Ramos (cell line): Measurements from ENCODE around the gene VPS37D.
"Not testable (repeated sequence)": the region's sequence is repeated elsewhere in the genome, so short reads cannot be mapped to it uniquely, and the experiment has no call there.

ENCODE experiments used
- in situ Hi-C: fragments of 300-500 bp; cut with MboI; formaldehyde crosslinking; loops from one replicate; pipeline ENCODE4 v1.14.3; 2022; ENCODE audit warnings: low sequenced_read_pairs; ENCODE audit not compliant: unreplicated experiment

VPS37D gene

GRCh38 chr7:73645643-73646174, 21.9 kb upstream of the VPS37D start:
- in situ Hi-C loops: no loop called here

- in situ Hi-C loops: no loop called here
Observed at GRCh38 chr7:73646785-73647724, 20.6 kb upstream of the VPS37D start.

- in situ Hi-C loops: no loop called here
Observed at GRCh38 chr7:73647725-73648592, 19.7 kb upstream of the VPS37D start.

- in situ Hi-C loops: no loop called here
Observed at GRCh38 chr7:73648593-73649332, 18.9 kb upstream of the VPS37D start.

DNA sequence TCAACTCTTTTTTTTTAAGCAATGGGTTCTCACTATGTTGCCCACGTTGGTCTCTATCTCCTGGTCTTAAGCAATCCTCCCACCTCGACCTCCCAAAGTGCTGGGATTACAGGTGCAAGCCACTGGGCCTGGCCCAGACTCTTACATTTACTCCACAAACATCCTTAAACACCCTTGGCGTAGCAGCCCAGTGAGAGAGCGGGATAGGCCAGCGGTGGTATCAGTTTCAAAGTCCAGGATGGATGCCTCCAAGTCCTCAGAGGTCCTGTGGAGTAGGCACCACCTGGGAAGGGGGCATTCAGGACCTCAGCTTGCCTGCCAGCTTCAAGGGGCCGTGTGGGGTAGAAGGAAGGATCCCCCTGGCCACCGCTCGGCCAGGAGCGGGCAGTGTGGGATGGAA, 18.1 kb upstream of the VPS37D start:
- in situ Hi-C loops: no loop called here

DNA sequence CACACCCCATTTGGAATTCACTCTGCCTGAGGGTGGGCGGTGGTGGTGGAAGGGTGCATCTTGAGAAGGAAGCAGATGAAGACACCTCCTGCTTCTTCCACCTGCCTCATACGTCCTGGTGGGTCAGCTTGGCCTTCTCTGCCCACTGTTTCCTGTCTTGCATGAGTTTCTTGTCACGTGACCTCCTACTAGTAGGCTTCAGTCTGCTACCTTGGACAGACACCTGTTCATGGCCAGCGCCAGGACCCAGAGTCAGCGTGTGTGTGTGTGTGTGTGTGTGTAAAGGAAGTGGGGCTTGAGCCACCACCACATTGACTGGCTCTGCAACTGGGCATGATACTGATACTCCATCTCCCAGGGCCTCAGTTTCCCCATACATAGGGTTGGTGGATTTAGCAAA, 17.1 kb upstream of the VPS37D start:
- in situ Hi-C loops: no loop called here

- in situ Hi-C loops: no loop called here
Observed at GRCh38 chr7:73652541-73652949, 15.1 kb upstream of the VPS37D start.

- in situ Hi-C loops: not testable (repeated sequence)
Observed at GRCh38 chr7:73655309-73655708, 12.3 kb upstream of the VPS37D start.

DNA sequence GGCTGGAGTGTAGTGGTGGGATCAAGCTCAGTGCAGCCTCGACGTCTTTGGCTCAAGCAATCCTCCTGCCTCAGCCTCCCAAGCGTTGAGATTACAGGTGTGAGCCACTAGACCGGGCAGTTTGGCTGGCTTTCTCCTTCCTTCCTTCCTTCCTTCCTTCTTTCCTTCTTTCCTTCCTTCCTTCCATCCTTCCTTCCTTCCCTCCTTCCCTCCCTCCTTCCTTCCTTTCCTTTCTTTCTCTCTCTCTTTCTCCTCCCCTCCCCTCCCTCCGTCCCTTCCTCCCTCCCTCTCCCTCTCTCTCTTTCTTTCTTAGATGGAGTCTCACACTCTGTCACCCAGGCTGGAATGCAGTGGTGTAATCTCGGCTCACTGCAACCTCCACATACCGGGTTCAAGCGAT, 7.6 kb upstream of the VPS37D start:
- in situ Hi-C loops: no loop called here

DNA sequence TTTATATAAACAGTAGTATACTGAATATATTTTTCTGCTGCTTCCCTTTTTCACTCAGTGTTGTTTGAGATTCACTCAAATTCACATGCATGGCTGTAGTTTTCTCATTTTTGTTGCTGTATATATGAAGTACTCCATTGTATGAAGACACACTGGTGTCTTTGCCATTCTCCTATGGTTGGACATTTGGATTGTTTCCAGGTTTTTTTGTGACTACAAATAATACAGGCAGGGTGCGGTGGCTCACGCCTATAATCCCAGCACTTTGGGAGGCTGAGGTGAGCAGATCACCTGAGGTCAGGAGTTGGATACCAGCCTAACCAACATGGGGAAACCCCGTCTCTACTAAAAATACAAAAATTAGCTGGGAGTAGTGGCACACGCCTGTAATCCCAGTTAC, 7.0 kb upstream of the VPS37D start:
- in situ Hi-C loops: not testable (repeated sequence)

DNA sequence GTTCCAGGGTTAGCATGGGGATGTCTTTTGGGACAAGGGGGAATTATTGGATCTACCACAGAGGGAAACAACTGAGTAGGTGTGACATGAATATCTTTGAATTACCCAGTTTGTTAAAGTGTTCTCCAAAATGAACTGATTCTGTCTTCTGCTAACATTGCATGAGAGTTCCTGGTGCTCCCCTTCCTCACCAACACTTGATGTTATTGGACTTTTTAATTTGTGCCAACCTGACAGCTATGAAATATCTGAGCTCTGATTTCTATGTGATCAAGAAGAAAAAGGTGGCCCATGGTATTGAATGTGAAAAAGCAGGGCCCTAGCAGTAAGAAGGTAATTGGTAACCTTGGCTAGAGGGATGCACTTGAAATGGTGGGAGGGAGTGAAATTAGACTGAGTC, 4.6 kb upstream of the VPS37D start:
- in situ Hi-C loops: no loop called here

GRCh38 chr7:73668103-73668885, 663 bp downstream of the VPS37D start:
- in situ Hi-C loops: no loop called here

DNA sequence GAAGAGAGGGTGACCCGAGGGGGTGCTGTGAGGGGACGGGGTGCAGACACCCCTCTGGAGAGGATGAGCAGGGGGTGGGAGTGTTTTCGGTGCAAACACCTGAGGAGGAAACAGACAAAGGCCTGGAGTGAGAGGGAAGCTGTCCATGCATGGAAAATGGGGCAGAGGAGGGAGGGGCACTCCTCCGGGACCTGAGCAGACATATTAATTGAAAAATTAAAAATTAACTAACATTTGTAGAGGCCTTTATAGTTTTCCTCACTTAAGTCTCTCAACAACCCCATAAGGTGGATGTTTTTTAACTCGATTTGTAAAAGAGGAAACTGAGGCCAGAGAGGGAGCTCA, 1.2 kb downstream of the VPS37D start:
- in situ Hi-C loops: no loop called here

DNA sequence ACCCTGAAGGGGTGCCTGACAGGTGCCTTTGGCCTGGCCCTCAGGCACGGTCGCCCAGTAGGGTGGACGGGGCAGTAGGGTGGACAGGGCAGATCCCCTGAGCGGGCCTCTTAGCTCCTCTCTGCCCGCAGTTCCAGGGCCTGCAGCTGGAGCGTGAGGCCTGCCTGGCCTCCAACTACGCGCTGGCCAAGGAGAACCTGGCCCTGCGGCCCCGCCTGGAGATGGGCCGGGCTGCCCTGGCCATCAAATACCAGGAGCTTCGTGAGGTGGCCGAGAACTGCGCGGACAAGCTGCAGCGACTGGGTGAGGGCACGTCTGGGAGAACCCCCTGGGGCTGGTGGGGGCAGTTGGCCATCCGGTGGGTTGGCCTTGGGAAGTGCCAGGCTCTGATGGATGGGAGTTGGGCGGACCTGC, 1.7 kb downstream of the VPS37D start:
- in situ Hi-C loops: no loop called here

GRCh38 chr7:73669858-73670385, 2.3 kb downstream of the VPS37D start:
- in situ Hi-C loops: loop anchor here (5.0 kb wide), 1 partner anchor 63 kb away; no protein-coding TSS in a partner anchor

GRCh38 chr7:73671322-73671661, 3.7 kb downstream of the VPS37D start:
- in situ Hi-C loops: loop anchor here (5.0 kb wide), 1 partner anchor 64 kb away; no protein-coding TSS in a partner anchor

- in situ Hi-C loops: loop anchor here (5.0 kb wide), 1 partner anchor 65 kb away; no protein-coding TSS in a partner anchor
Observed at GRCh38 chr7:73671857-73672445, 4.3 kb downstream of the VPS37D start.

DNA sequence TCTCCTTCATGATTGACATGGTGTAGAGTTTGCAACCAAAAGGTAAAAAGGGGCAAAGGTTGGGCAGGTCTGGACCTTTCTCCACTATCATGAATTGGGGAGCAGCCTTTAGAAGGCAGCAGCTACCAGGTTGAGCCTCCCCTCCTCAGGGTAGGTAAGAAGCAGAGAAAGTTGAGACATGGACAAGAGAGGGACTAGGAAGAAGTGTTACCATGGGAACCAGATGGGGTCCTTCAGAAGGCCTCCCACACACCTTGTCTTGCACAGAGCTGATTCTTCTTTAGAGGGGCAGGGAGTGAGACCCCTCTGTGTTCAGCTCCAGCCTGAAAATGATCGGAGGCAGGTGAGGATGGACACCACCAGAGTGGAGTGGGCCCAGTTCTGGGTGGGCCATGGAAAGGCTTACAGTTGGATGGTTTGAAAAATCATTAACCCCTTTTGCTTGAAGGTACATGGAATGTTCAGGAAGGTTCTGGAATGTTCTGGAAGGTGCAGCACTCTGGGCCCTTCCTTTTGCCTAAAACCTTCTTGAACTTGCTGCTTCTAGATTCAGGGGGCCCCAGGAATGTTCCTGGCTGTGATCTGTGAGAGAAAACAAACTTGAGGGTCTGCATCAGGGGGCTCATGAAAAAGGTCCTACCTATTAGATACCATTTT, 7.0 kb downstream of the VPS37D start:
- in situ Hi-C loops: loop anchor here (5.0 kb wide), 1 partner anchor 67 kb away; no protein-coding TSS in a partner anchor
